ENCODE results near the gene PMM2.

The PMM2 gene

GRCh38 chr16:8847623-8848022 lies 50.0 kb downstream of the PMM2 start:
- no peaks in the 10 kb centered on the region for H4K20me1 ChIP-seq (ENCODE audit: insufficient read depth, low read length)
- no peaks in the 10 kb centered on the region for H3F3A ChIP-seq (ENCODE audit: insufficient read depth, low read length)
- H2AFZ ChIP-seq (ENCODE audit: low read length), result no peak overlapping the region
- no peak overlapping the region for H3K4me2 ChIP-seq (ENCODE audit: low read length)
- peaks cover 61% of the 10 kb centered on the region for H3K36me3 ChIP-seq (ENCODE audit: insufficient read depth, low read length)
- H3K9ac ChIP-seq (ENCODE audit: low read length), result no peak overlapping the region
- no peaks in the 10 kb centered on the region for H3K9me2 ChIP-seq (ENCODE audit: low read depth, low read length)
- no peaks in the 10 kb centered on the region for H3K9me3 ChIP-seq (ENCODE audit: low read length)
- H3K79me2 ChIP-seq (ENCODE audit: insufficient read depth, low read length), result no peaks in the 10 kb centered on the region
- H3K27me3 ChIP-seq (ENCODE audit: insufficient read depth, low read length), result no peaks in the 10 kb centered on the region
- no peak overlapping the region for H3K4me3 ChIP-seq (ENCODE audit: low read depth, low read length, poor library complexity, severe bottlenecking)
- TF ChIP-seq EZH2 (IDR thresholded peaks at IDR 0.05; ENCODE audit: borderline replicate concordance, low read length), result no peak
- TF ChIP-seq, protein P1, sequence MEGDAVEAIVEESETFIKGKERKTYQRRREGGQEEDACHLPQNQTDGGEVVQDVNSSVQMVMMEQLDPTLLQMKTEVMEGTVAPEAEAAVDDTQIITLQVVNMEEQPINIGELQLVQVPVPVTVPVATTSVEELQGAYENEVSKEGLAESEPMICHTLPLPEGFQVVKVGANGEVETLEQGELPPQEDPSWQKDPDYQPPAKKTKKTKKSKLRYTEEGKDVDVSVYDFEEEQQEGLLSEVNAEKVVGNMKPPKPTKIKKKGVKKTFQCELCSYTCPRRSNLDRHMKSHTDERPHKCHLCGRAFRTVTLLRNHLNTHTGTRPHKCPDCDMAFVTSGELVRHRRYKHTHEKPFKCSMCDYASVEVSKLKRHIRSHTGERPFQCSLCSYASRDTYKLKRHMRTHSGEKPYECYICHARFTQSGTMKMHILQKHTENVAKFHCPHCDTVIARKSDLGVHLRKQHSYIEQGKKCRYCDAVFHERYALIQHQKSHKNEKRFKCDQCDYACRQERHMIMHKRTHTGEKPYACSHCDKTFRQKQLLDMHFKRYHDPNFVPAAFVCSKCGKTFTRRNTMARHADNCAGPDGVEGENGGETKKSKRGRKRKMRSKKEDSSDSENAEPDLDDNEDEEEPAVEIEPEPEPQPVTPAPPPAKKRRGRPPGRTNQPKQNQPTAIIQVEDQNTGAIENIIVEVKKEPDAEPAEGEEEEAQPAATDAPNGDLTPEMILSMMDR (IDR thresholded peaks at IDR 0.05; ENCODE audit: low read length), result no peak
- H3K27ac ChIP-seq (ENCODE audit: low read depth, low read length, poor library complexity, severe bottlenecking), result no peak overlapping the region
- no peaks in the 10 kb centered on the region for H3K4me1 ChIP-seq (ENCODE audit: insufficient read depth, low read length, severe bottlenecking)

- Histone ChIP-seq H3K4me3 (ENCODE audit: low read depth, low read length, poor library complexity, severe bottlenecking) (no peak overlapping the region), H3K27me3 (ENCODE audit: insufficient read depth, low read length) (no peaks in the 10 kb centered on the region), H3K27ac (ENCODE audit: low read depth, low read length, poor library complexity, severe bottlenecking) (no peak overlapping the region), H3K79me2 (ENCODE audit: insufficient read depth, low read length) (no peaks in the 10 kb centered on the region), H3K9me3 (ENCODE audit: low read length) (no peaks in the 10 kb centered on the region), H3K9ac (ENCODE audit: low read length) (no peak overlapping the region), H3K9me2 (ENCODE audit: low read depth, low read length) (no peaks in the 10 kb centered on the region), H3K36me3 (ENCODE audit: insufficient read depth, low read length) (peaks cover 68% of the 10 kb centered on the region), H3K4me1 (ENCODE audit: insufficient read depth, low read length, severe bottlenecking) (no peaks in the 10 kb centered on the region), H4K20me1 (ENCODE audit: insufficient read depth, low read length) (no peaks in the 10 kb centered on the region), H3K4me2 (ENCODE audit: low read length) (no peak overlapping the region), H3F3A (ENCODE audit: insufficient read depth, low read length) (no peaks in the 10 kb centered on the region), H2AFZ (ENCODE audit: low read length) (no peak overlapping the region)
- TF ChIP-seq, protein P1 (IDR thresholded peaks at IDR 0.05; ENCODE audit: low read length), result no peak
- no peak for TF ChIP-seq EZH2 (IDR thresholded peaks at IDR 0.05; ENCODE audit: borderline replicate concordance, low read length)
Measured at GRCh38 chr16:8848231-8848938, 50.7 kb downstream of the PMM2 start.

- H3K79me2 ChIP-seq (ENCODE audit: insufficient read depth, low read length), result no peaks in the 10 kb centered on the region
- H3K9me2 ChIP-seq (ENCODE audit: low read depth, low read length), result no peaks in the 10 kb centered on the region
- no peak overlapping the region for H3K9ac ChIP-seq (ENCODE audit: low read length)
- H3K4me1 ChIP-seq (ENCODE audit: insufficient read depth, low read length, severe bottlenecking), result no peaks in the 10 kb centered on the region
- H3K27me3 ChIP-seq (ENCODE audit: insufficient read depth, low read length), result no peaks in the 10 kb centered on the region
- H3K4me3 ChIP-seq (ENCODE audit: low read depth, low read length, poor library complexity, severe bottlenecking), result no peak overlapping the region
- H3K4me2 ChIP-seq (ENCODE audit: low read length), result no peak overlapping the region
- no peaks in the 10 kb centered on the region for H4K20me1 ChIP-seq (ENCODE audit: insufficient read depth, low read length)
- peaks cover 74% of the 10 kb centered on the region for H3K36me3 ChIP-seq (ENCODE audit: insufficient read depth, low read length)
- TF ChIP-seq, protein P1 (IDR thresholded peaks at IDR 0.05; ENCODE audit: low read length), result no peak
- TF ChIP-seq EZH2 (IDR thresholded peaks at IDR 0.05; ENCODE audit: borderline replicate concordance, low read length), result no peak
- no peaks in the 10 kb centered on the region for H3F3A ChIP-seq (ENCODE audit: insufficient read depth, low read length)
- H2AFZ ChIP-seq (ENCODE audit: low read length), result no peak overlapping the region
- no peak overlapping the region for H3K27ac ChIP-seq (ENCODE audit: low read depth, low read length, poor library complexity, severe bottlenecking)
- H3K9me3 ChIP-seq (ENCODE audit: low read length), result no peaks in the 10 kb centered on the region
Measured at GRCh38 chr16:8848939-8849391, 51.3 kb downstream of the PMM2 start.

All from OCI-LY1 (cell line).